GM03348 (cell line): ENCODE results near the gene XPNPEP2.

Experiments used
- DNase-seq: peaks from one replicate; pipeline ENCODE4 v3.0.0; 2012; ENCODE audit warnings: low spot score

Gene XPNPEP2

GRCh38 chrX:129750971-129751370 lies 12.2 kb downstream of the XPNPEP2 start:
- no peak for DNase-seq

- no peak for DNase-seq
Measured at GRCh38 chrX:129754056-129755024, 15.6 kb downstream of the XPNPEP2 start.

GRCh38 chrX:129755779-129756650 lies 17.2 kb downstream of the XPNPEP2 start:
- no peak for DNase-seq

GRCh38 chrX:129759576-129760061 lies 20.8 kb downstream of the XPNPEP2 start:
- DNase-seq: peak; percentile 72

- DNase-seq: no peak
Measured at GRCh38 chrX:129760155-129760554, 21.4 kb downstream of the XPNPEP2 start.

- DNase-seq: no peak
Measured at GRCh38 chrX:129760981-129761380, 22.2 kb downstream of the XPNPEP2 start.

GRCh38 chrX:129761596-129761995 lies 22.8 kb downstream of the XPNPEP2 start:
- no peak for DNase-seq

- DNase-seq: no peak
Measured at GRCh38 chrX:129762448-129762847, 23.7 kb downstream of the XPNPEP2 start.

- no peak for DNase-seq
Measured at GRCh38 chrX:129763666-129764065, 24.9 kb downstream of the XPNPEP2 start.

- DNase-seq: no peak
Measured at GRCh38 chrX:129768186-129768585, 29.4 kb downstream of the XPNPEP2 start.

GRCh38 chrX:129768586-129769466 lies 30.0 kb downstream of the XPNPEP2 start:
- DNase-seq: no peak

- DNase-seq: no peak
Measured at GRCh38 chrX:129769467-129770154, 30.8 kb downstream of the XPNPEP2 start.

- no peak for DNase-seq
Measured at GRCh38 chrX:129771266-129771995, 32.7 kb downstream of the XPNPEP2 start.

- no peak for DNase-seq
Measured at GRCh38 chrX:129772796-129773431, 34.1 kb downstream of the XPNPEP2 start.

GRCh38 chrX:129773649-129774458 lies 35.1 kb downstream of the XPNPEP2 start:
- DNase-seq: no peak

- DNase-seq: no peak
Measured at GRCh38 chrX:129777218-129778030, 38.6 kb downstream of the XPNPEP2 start.

- no peak for DNase-seq
Measured at GRCh38 chrX:129779086-129779672, 40.4 kb downstream of the XPNPEP2 start.

GRCh38 chrX:129779747-129780146 lies 41.0 kb downstream of the XPNPEP2 start, which contains the start of gene SASH3:
Gene SASH3, plus strand, starts transcription at chrX:129779949. Its CDS starts 149 bp downstream, at chrX:129780098.
- no peak for DNase-seq
